Stromal cell of bone marrow (primary cell): ENCODE measurements around the gene RPS6KA4.
"Not testable (repeated sequence)": the region's sequence is repeated elsewhere in the genome, so short reads cannot be mapped to it uniquely, and the experiment has no call there.

Source experiments
- DNase-seq: peaks from one replicate; pipeline ENCODE4 v3.0.0-alpha.2; 2012; ENCODE audit warnings: low read depth

Gene RPS6KA4

GRCh38 chr11:64358907-64359711, at the start of gene RPS6KA4:
TSS of gene RPS6KA4 (plus strand) at chr11:64359162. CDS start at chr11:64359236, 74 bp downstream.
- DNase-seq = no peak

DNA sequence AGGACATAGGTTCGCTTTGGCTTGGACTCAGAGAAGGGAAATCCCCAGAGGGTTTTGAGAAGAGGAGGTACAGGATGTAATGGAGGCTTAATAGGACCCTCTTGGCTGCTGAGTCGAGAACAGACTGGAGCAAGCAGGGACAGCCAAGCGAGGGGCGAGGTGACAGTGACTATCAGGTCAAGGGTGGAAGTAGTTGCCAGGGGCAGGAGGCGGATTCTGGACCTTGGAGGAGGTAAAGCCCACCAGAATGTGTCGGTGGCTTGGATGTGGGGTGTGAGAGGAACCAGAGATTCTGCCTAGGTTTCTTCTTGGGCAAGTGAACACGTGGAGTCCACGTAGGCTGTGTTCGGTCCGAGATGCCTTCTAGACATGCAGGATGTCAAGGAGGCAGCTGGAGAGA, 46.0 kb upstream of the RPS6KA4 start:
- DNase-seq = no peak

DNA sequence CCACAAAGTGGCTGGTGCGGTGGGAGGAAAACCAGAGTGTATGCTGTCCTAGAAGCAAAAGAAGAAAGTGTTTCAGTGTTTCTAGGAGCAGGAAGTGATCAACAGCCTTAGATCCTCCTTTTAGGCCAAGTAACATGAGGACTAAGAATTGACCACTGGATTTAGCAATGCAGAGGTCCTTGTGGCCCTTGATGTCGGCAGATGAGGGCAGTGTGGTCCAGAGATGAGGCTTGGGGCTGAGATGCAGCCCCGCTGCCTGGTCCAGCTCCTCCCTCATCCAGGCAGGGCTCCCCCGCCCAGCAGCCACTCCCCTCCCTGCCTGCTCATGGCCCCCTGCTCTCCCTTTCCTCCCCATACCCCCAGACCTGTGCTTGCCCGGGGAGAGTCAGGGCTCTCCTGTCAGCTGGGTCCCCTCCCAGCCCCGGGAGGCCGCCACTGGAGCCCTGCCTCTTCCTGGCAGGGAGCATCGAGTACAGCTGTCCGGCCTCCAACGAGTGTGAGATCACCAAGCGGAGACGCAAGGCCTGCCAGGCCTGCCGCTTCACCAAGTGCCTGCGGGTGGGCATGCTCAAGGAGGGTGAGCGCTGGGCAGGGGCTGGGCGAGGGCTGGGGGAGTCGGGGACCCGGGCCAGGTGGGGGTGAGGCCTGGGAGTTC, 45.3 kb upstream of the RPS6KA4 start:
- DNase-seq = no peak

GRCh38 chr11:64314146-64314804, 44.7 kb upstream of the RPS6KA4 start:
- no peak for DNase-seq

- DNase-seq = no peak
Observed at GRCh38 chr11:64314805-64315561, 44.0 kb upstream of the RPS6KA4 start.

DNA sequence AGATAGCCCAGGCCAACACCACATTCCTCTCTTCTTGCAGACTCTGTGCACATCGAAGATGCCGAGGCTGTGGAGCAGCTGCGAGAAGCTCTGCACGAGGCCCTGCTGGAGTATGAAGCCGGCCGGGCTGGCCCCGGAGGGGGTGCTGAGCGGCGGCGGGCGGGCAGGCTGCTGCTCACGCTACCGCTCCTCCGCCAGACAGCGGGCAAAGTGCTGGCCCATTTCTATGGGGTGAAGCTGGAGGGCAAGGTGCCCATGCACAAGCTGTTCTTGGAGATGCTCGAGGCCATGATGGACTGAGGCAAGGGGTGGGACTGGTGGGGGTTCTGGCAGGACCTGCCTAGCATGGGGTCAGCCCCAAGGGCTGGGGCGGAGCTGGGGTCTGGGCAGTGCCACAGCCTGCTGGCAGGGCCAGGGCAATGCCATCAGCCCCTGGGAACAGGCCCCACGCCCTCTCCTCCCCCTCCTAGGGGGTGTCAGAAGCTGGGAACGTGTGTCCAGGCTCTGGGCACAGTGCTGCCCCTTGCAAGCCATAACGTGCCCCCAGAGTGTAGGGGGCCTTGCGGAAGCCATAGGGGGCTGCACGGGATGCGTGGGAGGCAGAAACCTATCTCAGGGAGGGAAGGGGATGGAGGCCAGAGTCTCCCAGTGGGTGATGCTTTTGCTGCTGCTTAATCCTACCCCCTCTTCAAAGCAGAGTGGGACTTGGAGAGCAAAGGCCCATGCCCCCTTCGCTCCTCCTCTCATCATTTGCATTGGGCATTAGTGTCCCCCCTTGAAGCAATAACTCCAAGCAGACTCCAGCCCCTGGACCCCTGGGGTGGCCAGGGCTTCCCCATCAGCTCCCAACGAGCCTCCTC, 43.1 kb upstream of the RPS6KA4 start:
- DNase-seq = not testable (repeated sequence)

GRCh38 chr11:64316672-64317324, 42.2 kb upstream of the RPS6KA4 start:
- DNase-seq = no peak

- DNase-seq = peak; percentile 93
Observed at GRCh38 chr11:64317325-64317960, 41.5 kb upstream of the RPS6KA4 start, which contains the start of gene TRMT112. TSS of gene TRMT112 (minus strand) at chr11:64317559. CDS start at chr11:64317526, 33 bp downstream.

GRCh38 chr11:64317961-64318765, 40.8 kb upstream of the RPS6KA4 start, which contains the start of gene PRDX5:
TSS of gene PRDX5 (plus strand) at chr11:64318121. CDS start at chr11:64318216, 95 bp downstream.
- DNase-seq = peak; percentile 93

DNA sequence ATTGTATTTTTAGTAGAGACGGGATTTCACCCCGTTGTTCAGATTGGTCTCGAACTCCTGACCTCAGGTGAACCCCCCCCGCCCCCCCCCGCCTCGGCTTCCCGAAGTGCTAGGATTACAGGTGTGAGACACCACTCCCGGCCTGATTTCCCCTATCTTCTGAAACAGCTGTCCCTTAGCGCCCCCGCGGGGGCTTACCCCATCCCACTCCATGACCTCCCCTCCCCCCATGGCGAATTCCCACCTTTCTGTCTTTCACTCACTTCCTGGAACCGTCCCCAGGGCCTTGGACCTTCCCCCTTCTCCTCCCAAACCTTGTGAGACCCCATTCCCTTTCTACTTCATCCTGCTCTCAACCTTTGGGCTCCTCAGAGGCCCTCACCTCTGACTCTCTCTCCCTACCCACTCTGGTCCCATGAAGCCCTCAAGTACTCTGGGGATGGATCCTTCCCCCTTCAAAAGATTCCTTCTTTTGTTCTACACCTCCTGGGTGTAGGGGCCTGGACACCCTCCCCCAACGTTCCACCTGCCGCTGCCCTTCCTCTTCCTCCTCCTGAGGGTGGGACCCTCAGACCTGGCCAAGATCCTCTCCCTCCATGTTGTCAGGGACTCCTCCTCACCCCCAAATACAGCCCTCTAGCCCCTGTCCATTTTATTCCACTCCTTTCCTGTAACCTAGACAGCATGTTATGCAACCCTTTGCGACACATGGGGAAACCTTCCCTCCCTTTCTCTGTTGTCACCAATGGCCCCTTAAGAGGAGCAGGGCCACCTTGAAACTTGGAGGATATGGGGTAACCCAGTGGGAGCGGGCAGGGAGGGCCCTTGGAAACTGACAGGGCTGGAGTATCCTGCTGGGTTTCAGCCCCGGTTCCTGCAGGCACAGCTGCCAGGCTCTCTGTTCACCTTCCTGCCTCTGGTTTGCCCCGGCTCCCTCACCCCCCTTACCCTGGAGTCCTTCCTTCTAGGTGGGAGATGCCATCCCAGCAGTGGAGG, 39.9 kb upstream of the RPS6KA4 start:
- no peak for DNase-seq

DNA sequence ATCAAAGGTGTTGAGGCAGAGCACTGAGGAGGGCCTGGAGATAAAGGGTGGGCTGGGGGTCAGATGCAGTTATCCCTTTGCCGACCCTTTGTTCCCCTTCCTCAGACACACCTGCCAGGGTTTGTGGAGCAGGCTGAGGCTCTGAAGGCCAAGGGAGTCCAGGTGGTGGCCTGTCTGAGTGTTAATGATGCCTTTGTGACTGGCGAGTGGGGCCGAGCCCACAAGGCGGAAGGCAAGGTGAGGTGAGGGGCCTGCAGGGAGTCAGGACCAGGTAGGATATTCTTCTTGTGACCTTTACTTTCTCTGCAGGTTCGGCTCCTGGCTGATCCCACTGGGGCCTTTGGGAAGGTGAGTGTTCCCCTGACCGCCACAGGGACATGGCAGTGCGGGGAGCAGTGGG, 38.4 kb upstream of the RPS6KA4 start:
- no peak for DNase-seq

GRCh38 chr11:64321026-64321425, 37.9 kb upstream of the RPS6KA4 start:
- DNase-seq = no peak

- no peak for DNase-seq
Observed at GRCh38 chr11:64321533-64321932, 37.4 kb upstream of the RPS6KA4 start.

DNA sequence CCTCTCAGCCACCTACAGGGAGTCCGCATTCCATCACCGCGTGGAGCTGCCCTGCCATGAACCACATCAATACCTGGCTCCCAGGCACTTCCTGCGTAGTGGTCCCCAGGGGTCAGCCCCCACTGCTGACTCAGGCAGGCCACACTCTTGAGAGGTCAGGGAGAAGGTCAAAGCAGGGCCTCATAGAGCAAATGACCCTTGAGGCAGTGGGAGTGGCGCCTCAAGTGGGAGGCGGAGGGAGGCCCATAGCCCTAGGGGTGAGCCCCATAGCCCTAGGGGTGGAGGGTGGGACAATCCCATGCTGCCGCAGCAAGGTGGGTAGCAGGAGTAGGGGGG, 36.1 kb upstream of the RPS6KA4 start:
- DNase-seq = no peak

GRCh38 chr11:64323373-64323772, 35.6 kb upstream of the RPS6KA4 start:
- no peak for DNase-seq

DNA sequence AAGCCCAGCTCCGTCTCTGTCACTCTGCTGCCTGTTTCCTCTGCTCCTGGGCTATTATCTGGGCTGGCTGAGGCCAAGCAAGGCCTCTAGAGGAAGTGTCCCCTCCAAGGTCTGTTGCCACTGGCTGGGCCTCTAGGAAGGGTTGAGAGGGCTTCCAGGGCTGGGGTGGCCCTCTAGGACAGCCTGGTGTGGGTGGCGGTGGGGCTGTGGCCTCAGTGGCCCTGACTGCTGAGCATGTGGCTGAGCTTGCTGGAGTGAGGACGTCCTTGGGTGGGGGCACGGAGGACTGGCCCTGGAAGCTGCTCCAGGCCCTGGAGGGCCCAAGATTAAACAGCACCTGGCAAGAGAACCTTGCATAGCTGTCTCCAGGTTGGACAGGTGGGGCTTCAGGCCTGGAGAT, 35.0 kb upstream of the RPS6KA4 start:
- not testable (repeated sequence) for DNase-seq

DNA sequence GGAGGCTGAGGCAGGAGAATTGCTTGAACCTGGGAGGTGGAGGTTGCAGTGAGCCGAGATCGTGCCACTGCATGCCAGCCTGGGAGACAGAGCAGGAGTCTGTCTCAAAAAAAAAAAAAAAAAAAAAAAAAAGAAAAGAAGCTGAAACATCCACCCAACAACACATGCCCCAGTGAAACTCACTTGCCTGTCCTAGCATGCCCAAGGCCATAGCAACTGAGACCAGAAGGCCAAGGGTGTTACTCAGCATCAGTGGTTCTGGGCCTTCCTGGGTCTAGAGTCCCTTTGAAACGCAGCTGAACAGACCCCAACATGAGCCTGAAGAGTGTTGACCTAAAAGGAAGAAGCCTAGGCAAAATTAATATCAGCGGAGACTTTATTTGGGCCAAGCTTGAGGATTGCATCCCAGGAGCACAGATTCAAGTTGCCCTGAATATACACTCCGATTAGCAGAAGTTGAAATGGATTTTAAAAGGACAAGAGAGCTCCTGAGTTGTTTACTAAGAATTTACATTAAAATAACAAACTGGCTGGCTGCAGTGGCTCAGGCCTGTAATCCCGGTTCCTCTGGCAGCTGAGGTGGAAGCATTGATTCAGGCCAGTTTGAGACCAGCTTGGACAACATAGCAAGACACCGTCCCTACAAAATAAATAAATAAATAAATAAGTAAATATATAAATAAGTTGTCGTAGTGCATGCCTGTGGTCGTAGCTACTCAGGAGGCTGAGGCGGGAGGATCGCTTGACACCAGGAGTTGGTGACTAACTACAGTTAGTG, 34.1 kb upstream of the RPS6KA4 start:
- DNase-seq = no peak
